GM06990 (cell line): ENCODE measurements around the gene RNF215.

Source experiments
- DNase-seq: peaks from one replicate; pipeline ENCODE4 v3.0.0-alpha.2; 2011; ENCODE audit not compliant: insufficient read length; ENCODE audit errors: extremely low read depth
- H3K27me3 ChIP-seq: replicated peaks from 2 replicates; pipeline ENCODE4 v1.6.0; 2011; ENCODE audit warnings: low read length; ENCODE audit not compliant: control insufficient read depth, insufficient read depth
- H3K36me3 ChIP-seq: 2 replicates; pipeline ENCODE4 v1.5.1; 2011; ENCODE audit warnings: low read length; ENCODE audit not compliant: control insufficient read depth, insufficient read depth
- H3K4me3 ChIP-seq: replicated peaks from 2 replicates; pipeline ENCODE4 v1.5.1; 2011; ENCODE audit warnings: low read depth, mild to moderate bottlenecking, control low read depth, low read length
- CTCF ChIP-seq: IDR thresholded peaks from 2 replicates; pipeline ENCODE4 v1.5.1; 2011; ENCODE audit warnings: low read length, control low read depth, mild to moderate bottlenecking, inconsistent platforms; ENCODE audit not compliant: insufficient read depth, poor library complexity, severe bottlenecking

The RNF215 gene

DNA sequence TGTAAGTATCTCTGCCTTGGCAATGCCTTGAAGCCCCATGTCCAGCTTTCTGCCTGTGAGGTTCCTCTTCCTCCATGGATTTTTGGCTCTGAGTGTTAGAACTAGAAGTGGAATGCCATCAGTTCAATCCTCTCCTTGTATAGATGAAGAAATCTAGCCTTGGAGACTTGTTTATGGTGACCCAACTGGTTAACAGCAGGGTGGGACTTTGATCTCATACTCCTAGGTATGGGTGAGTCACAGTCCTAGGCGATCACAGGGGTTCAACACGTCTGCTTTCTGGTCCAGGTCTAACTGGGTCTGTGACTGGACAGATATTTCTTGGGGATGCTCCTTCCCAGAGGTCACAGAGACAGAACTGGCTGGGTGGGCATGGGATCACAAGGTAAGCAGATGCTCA, 29.2 kb upstream of the RNF215 start:
- Histone ChIP-seq H3K27me3 (no peaks in the 10 kb centered on the region), H3K4me3 (no peak overlapping the region), H3K36me3 (peaks cover 14% of the 10 kb centered on the region)
- TF ChIP-seq CTCF, result no peak
- no peak for DNase-seq

DNA sequence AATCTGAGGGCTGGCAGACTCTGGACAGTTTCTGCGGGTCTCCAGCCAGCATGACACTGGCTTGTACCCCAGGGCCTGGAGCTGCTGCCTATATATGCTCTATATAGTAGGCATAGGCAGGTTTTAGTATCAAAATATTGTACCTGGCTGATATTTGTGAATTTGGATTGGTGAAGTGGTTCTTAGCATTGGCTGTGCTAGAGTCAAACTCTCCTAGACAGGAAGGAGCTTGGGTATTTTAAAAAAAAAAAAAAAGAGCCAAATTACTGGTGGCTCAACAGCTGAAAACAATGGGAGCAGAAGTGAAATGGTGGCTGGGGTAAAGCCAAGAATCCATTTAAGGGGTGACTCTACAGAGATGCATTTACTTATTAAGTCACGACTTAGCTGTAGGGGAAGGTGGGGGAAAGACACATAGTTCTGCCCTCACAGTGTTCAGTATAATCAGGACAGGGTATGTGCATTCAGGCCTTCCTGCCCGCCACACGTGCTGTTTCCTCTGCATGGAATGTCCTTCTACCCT, 27.4 kb upstream of the RNF215 start:
- H3K36me3 ChIP-seq, result peaks cover 14% of the 10 kb centered on the region
- TF ChIP-seq CTCF, result no peak
- no peak for DNase-seq

DNA sequence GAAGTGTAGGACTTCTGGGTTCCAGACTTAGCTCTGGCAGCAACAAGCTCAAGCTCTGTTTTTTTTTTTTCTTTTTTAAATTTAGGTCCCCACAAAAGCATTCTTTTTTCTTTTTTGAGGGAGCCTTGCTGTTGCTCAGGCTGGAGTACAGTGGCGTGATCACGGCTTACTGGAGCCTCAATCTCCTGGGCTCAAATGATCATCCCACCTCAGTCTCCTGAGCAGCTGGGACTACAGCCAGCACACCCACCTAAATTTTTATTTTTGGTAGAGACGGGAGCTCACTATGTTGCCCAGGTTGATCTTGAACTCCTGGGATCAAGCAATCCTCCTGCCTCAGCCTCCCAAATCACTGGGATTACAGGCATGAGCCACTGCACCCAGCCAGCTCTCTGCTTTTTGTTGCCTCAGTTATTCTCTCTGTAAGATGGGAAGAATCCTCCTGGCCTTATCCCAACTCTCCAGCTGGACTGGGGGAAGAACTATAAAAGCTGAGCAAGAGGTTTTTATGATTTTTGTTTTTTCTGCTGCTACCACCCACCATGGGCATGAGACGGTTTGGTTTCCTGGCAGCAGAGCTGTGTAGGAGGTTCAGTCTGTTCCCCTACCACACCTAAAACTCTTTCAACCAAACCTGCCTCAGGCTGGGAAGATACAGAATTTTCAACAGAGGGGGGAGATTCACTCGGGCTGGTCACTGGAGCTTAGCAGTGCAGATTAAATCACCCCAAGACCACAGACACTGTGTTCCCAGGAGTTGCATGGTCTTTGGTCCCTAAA, 26.7 kb upstream of the RNF215 start:
- Histone ChIP-seq H3K27me3 (no peaks in the 10 kb centered on the region), H3K4me3 (no peak overlapping the region), H3K36me3 (peaks cover 13% of the 10 kb centered on the region)
- no peak for DNase-seq
- TF ChIP-seq CTCF, result no peak

More for the DNA sequence above, 27.4 kb upstream of the RNF215 start:
- Histone ChIP-seq H3K27me3 (no peaks in the 10 kb centered on the region), H3K4me3 (no peak overlapping the region)

- Histone ChIP-seq H3K36me3 (peaks cover 8% of the 10 kb centered on the region), H3K27me3 (no peaks in the 10 kb centered on the region)
Measured at GRCh38 chr22:30413001-30413400, 25.8 kb upstream of the RNF215 start.

GRCh38 chr22:30411780-30412179, 24.6 kb upstream of the RNF215 start:
- Histone ChIP-seq H3K4me3 (no peak overlapping the region), H3K36me3 (peaks cover 4% of the 10 kb centered on the region), H3K27me3 (no peaks in the 10 kb centered on the region)
- no peak for TF ChIP-seq CTCF
- no peak for DNase-seq

More at GRCh38 chr22:30413001-30413400, 25.8 kb upstream of the RNF215 start:
- no peak overlapping the region for H3K4me3 ChIP-seq
- no peak for DNase-seq
- TF ChIP-seq CTCF, result no peak
